HG02852 (cell line): ENCODE results near the gene AURKAIP1.
"Not testable (repeated sequence)": the region's sequence is repeated elsewhere in the genome, so short reads cannot be mapped to it uniquely, and the experiment has no call there.

Source experiments
- ATAC-seq: cut with Tn5 transposase; IDR thresholded peaks from one replicate; pipeline ENCODE4 v1.9.1; 2021; ENCODE audit warnings: mild to moderate bottlenecking, moderate library complexity; ENCODE audit not compliant: unreplicated experiment

Gene AURKAIP1

GRCh38 chr1:1387098-1388077, 12.4 kb upstream of the AURKAIP1 start:
- ATAC-seq: no peak

- ATAC-seq: no peak
These were observed 10.9 kb upstream of the AURKAIP1 start for GRCh38 chr1:1385931-1386330.

GRCh38 chr1:1385339-1385738, 10.3 kb upstream of the AURKAIP1 start:
- ATAC-seq: not testable (repeated sequence)

- ATAC-seq: no peak
These were observed 6.3 kb upstream of the AURKAIP1 start for GRCh38 chr1:1381294-1381693.

GRCh38 chr1:1380860-1381259, 5.9 kb upstream of the AURKAIP1 start:
- ATAC-seq: no peak

- ATAC-seq: no peak
These were observed 2.7 kb upstream of the AURKAIP1 start for GRCh38 chr1:1377540-1378205.

GRCh38 chr1:1376551-1377226, 1.7 kb upstream of the AURKAIP1 start:
- no peak for ATAC-seq

GRCh38 chr1:1374589-1374928, 448 bp downstream of the AURKAIP1 start:
- peak; percentile 2 for ATAC-seq

- ATAC-seq: no peak
These were observed 1.0 kb downstream of the AURKAIP1 start for GRCh38 chr1:1373815-1374588.

GRCh38 chr1:1373051-1373814, 1.8 kb downstream of the AURKAIP1 start:
- no peak for ATAC-seq

- no peak for ATAC-seq
These were observed 3.0 kb downstream of the AURKAIP1 start for GRCh38 chr1:1371746-1372711.

GRCh38 chr1:1371364-1371745, 3.7 kb downstream of the AURKAIP1 start:
- no peak for ATAC-seq

- no peak for ATAC-seq
These were observed 4.2 kb downstream of the AURKAIP1 start for GRCh38 chr1:1370771-1371300.

GRCh38 chr1:1370094-1370493, 4.9 kb downstream of the AURKAIP1 start:
- not testable (repeated sequence) for ATAC-seq

GRCh38 chr1:1367315-1367714, 7.7 kb downstream of the AURKAIP1 start:
- no peak for ATAC-seq

GRCh38 chr1:1366699-1367066, 8.3 kb downstream of the AURKAIP1 start:
- no peak for ATAC-seq

- ATAC-seq: no peak
These were observed 8.9 kb downstream of the AURKAIP1 start for GRCh38 chr1:1365875-1366698.

GRCh38 chr1:1364266-1364665, 10.7 kb downstream of the AURKAIP1 start:
- ATAC-seq: no peak
